Large intestine (tissue), 3 donors: ENCODE data around the gene TTC28. TPM values are rescaled to one million over a fixed set of nuclear protein-coding genes. Genes with fewer than 3 reads are reported as not detected.
A peak's percentile ranks its signal among the peaks of the same experiment; 100 is the strongest.

ENCODE experiments used
- DNase-seq, 2 donors: peaks; one replicate each; pipeline versions ENCODE4 v3.0.0 to v3.0.0-alpha.2; 2013
- H3K27ac ChIP-seq: one replicate; pipeline ENCODE4 v1.5.1; 2013; ENCODE audit warnings: low read length
- H3K27me3 ChIP-seq: 2 replicates; pipeline ENCODE4 v1.6.1; 2013; ENCODE audit warnings: low read length; ENCODE audit not compliant: control insufficient read depth, insufficient read depth
- H3K36me3 ChIP-seq: 2 replicates; pipeline ENCODE4 v1.6.1; 2013; ENCODE audit warnings: low read length; ENCODE audit not compliant: control insufficient read depth, insufficient read depth
- H3K4me1 ChIP-seq: one replicate; pipeline ENCODE4 v1.6.1; 2013; ENCODE audit warnings: low read length; ENCODE audit not compliant: control insufficient read depth, insufficient read depth
- H3K4me3 ChIP-seq: one replicate; pipeline ENCODE4 v1.5.1; 2013; ENCODE audit warnings: low read length
- H3K9me3 ChIP-seq: one replicate; pipeline ENCODE4 v1.6.1; 2013; ENCODE audit warnings: mild to moderate bottlenecking, low read depth, low read length, moderate library complexity; ENCODE audit not compliant: control insufficient read depth
- WGBS: methylation state at CpG from one replicate; pipeline ENCODE4 v1.1.5; 2013; ENCODE audit warnings: low lambda C conversion rate; ENCODE audit not compliant: insufficient coverage; 5-methylcytosine and 5-hydroxymethylcytosine counted together
- polyA plus RNA-seq: library from polyadenylated mRNA; unstranded; fragments of 120-200 nt; gene quantifications from one replicate; pipeline ENCODE4 v1.2.1, GENCODE V29; 2013

TTC28 gene
- polyA plus RNA-seq, 1 donor = 25.5 TPM

DNA sequence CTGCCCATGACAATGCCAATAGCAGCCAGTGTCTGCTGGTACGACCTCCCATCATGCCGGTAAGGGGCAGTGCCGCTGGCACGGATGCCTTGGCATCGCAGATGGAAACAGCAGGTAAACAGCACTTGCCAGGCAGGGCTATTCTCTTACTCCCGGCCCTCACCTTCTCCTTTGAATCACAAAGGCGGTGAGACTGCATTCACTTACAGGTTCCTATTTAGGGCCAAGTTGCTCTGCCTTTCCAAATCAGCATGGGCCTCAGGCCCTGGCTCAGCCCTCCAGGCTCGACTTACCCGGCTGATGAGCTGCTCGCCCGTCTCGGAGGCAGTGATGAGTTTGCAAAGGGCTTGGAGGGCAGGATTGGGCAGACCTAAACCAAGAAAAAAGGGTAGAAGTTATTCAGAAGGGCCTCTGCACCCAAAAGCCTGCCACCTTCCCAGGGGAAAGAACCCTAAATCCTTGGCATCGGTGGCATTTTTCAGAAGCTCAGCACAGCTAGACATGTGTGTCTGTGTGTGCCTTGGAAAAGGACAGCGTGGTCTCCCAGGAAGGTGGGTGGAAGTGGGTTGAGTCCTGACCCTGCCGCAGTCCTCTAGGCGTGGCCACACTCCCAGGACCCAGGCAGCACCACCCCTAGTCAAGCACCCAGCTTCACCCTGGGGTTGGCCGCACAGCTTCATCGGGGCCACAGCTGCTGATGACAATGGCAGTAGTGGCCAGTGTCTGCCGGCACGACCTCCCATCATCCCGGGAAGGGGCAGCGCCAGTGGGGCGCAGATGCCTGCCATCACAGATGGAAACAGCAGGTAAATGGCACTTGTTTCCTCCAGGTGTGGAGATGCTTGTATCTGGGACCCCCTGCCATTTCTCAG, 687.1 kb downstream of the TTC28 start:
- no peaks in the 10 kb centered on the region for H3K4me1 ChIP-seq
- H3K36me3 ChIP-seq = peaks cover 75% of the 10 kb centered on the region
- no peak overlapping the region for H3K4me3 ChIP-seq
- no peak overlapping the region for H3K27ac ChIP-seq
- H3K27me3 ChIP-seq = no peaks in the 10 kb centered on the region
- no peaks in the 10 kb centered on the region for H3K9me3 ChIP-seq
- no peak for DNase-seq
- no CpG with 5 or more reads among the region's 23 CpGs for WGBS

- H3K36me3 ChIP-seq = peaks cover 75% of the 10 kb centered on the region
- H3K4me1 ChIP-seq = no peaks in the 10 kb centered on the region
- WGBS = no CpG with 5 or more reads among the region's 7 CpGs
- DNase-seq = no peak
- H3K9me3 ChIP-seq = no peaks in the 10 kb centered on the region
- no peaks in the 10 kb centered on the region for H3K27me3 ChIP-seq
- H3K27ac ChIP-seq = no peak overlapping the region
- no peak overlapping the region for H3K4me3 ChIP-seq
Observed at GRCh38 chr22:27991586-27992293, 687.9 kb downstream of the TTC28 start.

- no CpG with 5 or more reads among the region's 12 CpGs for WGBS
- Histone ChIP-seq H3K4me3 (no peak overlapping the region), H3K4me1 (no peaks in the 10 kb centered on the region), H3K36me3 (peaks cover 79% of the 10 kb centered on the region), H3K27me3 (no peaks in the 10 kb centered on the region), H3K27ac (no peak overlapping the region), H3K9me3 (no peaks in the 10 kb centered on the region)
- peak in 1 of 2 donors; percentile 44 for DNase-seq
Observed at GRCh38 chr22:27990879-27991278, 688.8 kb downstream of the TTC28 start.

DNA sequence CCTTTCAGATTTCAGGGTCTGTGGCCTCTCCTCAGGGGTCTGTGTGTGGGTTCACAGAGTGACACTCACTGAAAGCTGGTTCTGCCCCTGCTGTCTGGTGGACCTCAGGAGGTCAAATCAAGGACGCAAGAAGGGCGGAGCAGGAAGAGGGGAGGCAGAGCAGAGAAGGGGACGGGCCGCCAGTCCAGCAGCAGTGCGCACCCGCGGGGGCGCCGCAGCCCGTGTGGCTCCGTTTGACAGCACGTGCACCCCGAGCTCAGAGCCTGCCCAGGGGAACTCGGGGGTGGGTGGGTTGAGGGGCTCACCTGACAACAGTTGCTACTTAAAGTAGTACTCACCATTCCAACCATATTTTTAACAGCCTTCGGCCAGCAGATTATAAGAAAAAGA, 689.2 kb downstream of the TTC28 start:
- Histone ChIP-seq H3K9me3 (no peaks in the 10 kb centered on the region), H3K36me3 (peaks cover 79% of the 10 kb centered on the region), H3K27ac (no peak overlapping the region), H3K4me1 (no peaks in the 10 kb centered on the region), H3K27me3 (no peaks in the 10 kb centered on the region), H3K4me3 (no peak overlapping the region)
- WGBS = 93% methylated on average over 3 of the region's 15 CpGs
- no peak for DNase-seq

- H3K9me3 ChIP-seq = no peaks in the 10 kb centered on the region
- H3K36me3 ChIP-seq = peaks cover 81% of the 10 kb centered on the region
- H3K4me3 ChIP-seq = no peak overlapping the region
- no peak for DNase-seq
- no peaks in the 10 kb centered on the region for H3K27me3 ChIP-seq
- no peaks in the 10 kb centered on the region for H3K4me1 ChIP-seq
- H3K27ac ChIP-seq = no peak overlapping the region
- WGBS = no CpG with 5 or more reads among the region's 15 CpGs
Observed at GRCh38 chr22:27989758-27990450, 689.7 kb downstream of the TTC28 start.

DNA sequence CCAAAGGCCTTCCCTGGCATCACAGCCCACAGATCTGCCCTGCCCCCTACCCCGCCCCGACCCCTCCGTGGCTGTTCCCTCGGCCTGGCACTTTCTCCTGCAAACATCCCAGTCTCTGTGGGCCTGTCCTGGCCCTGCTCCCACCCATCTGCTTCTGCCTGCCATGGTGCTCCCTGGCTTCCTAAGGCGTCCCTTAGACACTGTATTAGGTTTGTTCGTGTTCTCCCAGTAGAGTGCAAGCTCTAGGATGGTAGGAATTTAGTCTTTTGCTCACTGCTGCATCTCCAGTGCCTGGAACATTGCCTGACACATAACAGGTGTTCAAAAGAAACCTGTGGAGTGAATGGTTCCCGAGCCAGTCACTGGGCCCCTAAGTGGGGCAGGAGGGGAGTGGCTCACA, 690.9 kb downstream of the TTC28 start:
- peaks cover 80% of the 10 kb centered on the region for H3K36me3 ChIP-seq
- H3K4me1 ChIP-seq = no peaks in the 10 kb centered on the region
- no CpG with 5 or more reads among the region's 7 CpGs for WGBS
- H3K27ac ChIP-seq = no peak overlapping the region
- no peaks in the 10 kb centered on the region for H3K9me3 ChIP-seq
- H3K27me3 ChIP-seq = no peaks in the 10 kb centered on the region
- no peak overlapping the region for H3K4me3 ChIP-seq
- no peak for DNase-seq

- WGBS = no CpG with 5 or more reads among the region's 6 CpGs
- Histone ChIP-seq H3K36me3 (peaks cover 80% of the 10 kb centered on the region), H3K27me3 (no peaks in the 10 kb centered on the region), H3K4me1 (no peaks in the 10 kb centered on the region), H3K9me3 (no peaks in the 10 kb centered on the region), H3K27ac (no peak overlapping the region), H3K4me3 (no peak overlapping the region)
- DNase-seq = no peak
Observed at GRCh38 chr22:27987557-27987956, 692.1 kb downstream of the TTC28 start.

GRCh38 chr22:27986937-27987336, 692.7 kb downstream of the TTC28 start:
- WGBS = no CpG with 5 or more reads among the region's 5 CpGs
- H3K36me3 ChIP-seq = peaks cover 80% of the 10 kb centered on the region

DNA sequence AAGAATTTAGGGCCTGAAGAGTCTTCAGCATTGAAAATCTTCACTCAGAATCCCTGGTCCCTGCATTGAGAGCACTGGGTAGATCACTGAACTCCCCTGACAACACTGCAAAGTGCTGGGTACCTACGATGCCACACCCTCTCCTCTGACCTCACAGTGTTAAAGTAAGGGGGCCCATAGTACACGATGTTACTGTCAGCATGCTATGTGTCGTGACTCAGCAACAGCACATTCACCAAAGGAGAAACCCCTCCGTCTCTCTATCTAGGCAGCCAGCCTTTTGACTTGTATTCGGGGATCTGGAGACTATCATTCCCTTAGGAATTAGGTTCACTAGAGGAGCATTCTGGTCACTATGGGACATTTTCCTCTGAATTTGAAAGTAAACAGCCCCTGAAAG, 693.2 kb downstream of the TTC28 start:
- Histone ChIP-seq H3K4me1 (no peaks in the 10 kb centered on the region), H3K27me3 (no peaks in the 10 kb centered on the region), H3K4me3 (no peak overlapping the region), H3K9me3 (no peaks in the 10 kb centered on the region), H3K27ac (no peak overlapping the region), H3K36me3 (peaks cover 79% of the 10 kb centered on the region)
- no peak for DNase-seq
- WGBS = no CpG with 5 or more reads among the region's 5 CpGs

More at GRCh38 chr22:27986937-27987336, 692.7 kb downstream of the TTC28 start:
- Histone ChIP-seq H3K27ac (no peak overlapping the region), H3K4me3 (no peak overlapping the region), H3K9me3 (no peaks in the 10 kb centered on the region), H3K27me3 (no peaks in the 10 kb centered on the region), H3K4me1 (no peaks in the 10 kb centered on the region)
- DNase-seq = no peak
